OCI-LY7 (cell line): ENCODE results near the gene UGT1A1. TPM values are rescaled to one million over a fixed set of nuclear protein-coding genes. Genes with fewer than 3 reads are reported as not detected.
"Not testable (repeated sequence)": the region's sequence is repeated elsewhere in the genome, so short reads cannot be mapped to it uniquely, and the experiment has no call there.

Source experiments
- BruUV-seq: library from RNA; stranded (reverse); fragments of 400-500 nt; replicated peaks from 2 replicates; lab custom pipeline; 2021; lab: Mats Ljungman, UMichigan
- CTCF ChIA-PET: fragments of 300-600 bp; sonication (Branson Sonifier 250); formaldehyde crosslinking; loops from one replicate; lab custom pipeline; 2022; ENCODE audit warnings: antibody characterized with exemption; ENCODE audit not compliant: unreplicated experiment; lab: Charles Lee
- POLR2A ChIA-PET: fragments of 300-600 bp; sonication (Branson Sonifier 250); formaldehyde crosslinking; loops from one replicate; lab custom pipeline; 2022; ENCODE audit warnings: antibody characterized with exemption; lab: Charles Lee
- DNase-seq: peaks from one replicate; pipeline ENCODE4 v3.0.0-alpha.2; 2015; ENCODE audit warnings: low spot score
- H2AFZ ChIP-seq: fragments of 200-600 bp; sonication (generic), shearing (Covaris generic); 2 replicates; pipeline ENCODE4 v1.6.1; 2014; ENCODE audit warnings: mild to moderate bottlenecking, antibody characterized with exemption, low read length, moderate library complexity
- H3K27ac ChIP-seq: fragments of 200-600 bp; sonication (generic); 2 replicates; pipeline ENCODE4 v1.5.1; 2014; ENCODE audit warnings: mixed run types, low read depth, mild to moderate bottlenecking, moderate library complexity, low read length, inconsistent platforms; ENCODE audit not compliant: poor library complexity, severe bottlenecking
- H3K36me3 ChIP-seq: fragments of 200-600 bp; sonication (generic); 2 replicates; pipeline ENCODE4 v1.6.1; 2014; ENCODE audit warnings: mild to moderate bottlenecking, antibody characterized with exemption, low read length, moderate library complexity, mixed read lengths; ENCODE audit not compliant: insufficient read depth
- H3K4me1 ChIP-seq: fragments of 200-600 bp; sonication (generic); 2 replicates; pipeline ENCODE4 v1.5.1; 2014; ENCODE audit warnings: mild to moderate bottlenecking, low read length; ENCODE audit not compliant: insufficient read depth, poor library complexity, severe bottlenecking
- H3K4me2 ChIP-seq: fragments of 200-600 bp; sonication (generic); 2 replicates; pipeline ENCODE4 v1.6.1; 2014; ENCODE audit warnings: mild to moderate bottlenecking, low read length
- H3K4me3 ChIP-seq: fragments of 200-600 bp; sonication (generic); 2 replicates; pipeline ENCODE4 v1.5.1; 2014; ENCODE audit warnings: mild to moderate bottlenecking, low read depth, low read length; ENCODE audit not compliant: poor library complexity, severe bottlenecking
- H3K79me2 ChIP-seq: fragments of 200-600 bp; sonication (generic); 2 replicates; pipeline ENCODE4 v1.6.1; 2016; ENCODE audit warnings: low read depth, mild to moderate bottlenecking, low read length, moderate library complexity, mixed read lengths; ENCODE audit not compliant: insufficient read depth
- H3K9me2 ChIP-seq: fragments of 200-600 bp; sonication (generic); 2 replicates; pipeline ENCODE4 v1.6.1; 2016; ENCODE audit warnings: mild to moderate bottlenecking, low read length, mixed read lengths; ENCODE audit not compliant: insufficient read depth
- H3K9me3 ChIP-seq: fragments of 200-600 bp; sonication (generic); 2 replicates; pipeline ENCODE4 v1.6.1; 2014; ENCODE audit warnings: mild to moderate bottlenecking, mixed run types, low read length, mixed read lengths
- H4K20me1 ChIP-seq: fragments of 200-600 bp; sonication (generic); 2 replicates; pipeline ENCODE4 v1.6.1; 2014; ENCODE audit warnings: mild to moderate bottlenecking, antibody characterized with exemption, low read length, moderate library complexity, mixed read lengths; ENCODE audit not compliant: insufficient read depth
- CTCF ChIP-seq: fragments of 200-600 bp; sonication (generic); conservative IDR thresholded peaks from 2 replicates; pipeline ENCODE4 v1.5.1; 2014; ENCODE audit warnings: mild to moderate bottlenecking, antibody characterized with exemption, low read length, moderate library complexity, mixed read lengths
- EZH2phosphoT487 ChIP-seq: fragments of 200-600 bp; sonication (generic); IDR thresholded peaks from 2 replicates; pipeline ENCODE4 v1.6.1; 2018; ENCODE audit warnings: low read depth, borderline replicate concordance, mild to moderate bottlenecking, mixed run types, antibody characterized with exemption, low read length, moderate library complexity, mixed read lengths
- intact Hi-C: fragments of 100-400 bp; cut with micrococcal nuclease; formaldehyde crosslinking; loops from one replicate; pipeline ENCODE4 v1.10.0; 2022; ENCODE audit not compliant: unreplicated experiment
- total RNA-seq, 2 experiments: library from RNA; depleted of rRNA in 1 of 2; stranded (reverse); fragments of >200 nt in 1 of 2; shearing (Covaris generic) in 1 of 2; gene quantifications; 2 replicates each; pipeline ENCODE4 v1.2.3, GENCODE V29; 2014 to 2022

The UGT1A1 gene
- total RNA-seq, 2 experiments from 2014 or later = not detected

GRCh38 chr2:233743464-233744259, 16.4 kb upstream of the UGT1A1 start:
- no peak overlapping the region for H2AFZ ChIP-seq
- intact Hi-C loops = no loop called here
- no peaks in the 10 kb centered on the region for H4K20me1 ChIP-seq
- ChIA-PET POLR2A (no interaction called here), CTCF (no interaction called here)
- no peaks in the 10 kb centered on the region for H3K36me3 ChIP-seq
- no peak overlapping the region for H3K4me2 ChIP-seq
- H3K9me2 ChIP-seq = no peaks in the 10 kb centered on the region
- TF ChIP-seq EZH2phosphoT487 = no peak
- TF ChIP-seq CTCF = no peak
- no TSS peak for BruUV-seq
- no peak overlapping the region for H3K27ac ChIP-seq
- no peak overlapping the region for H3K4me3 ChIP-seq
- no peaks in the 10 kb centered on the region for H3K9me3 ChIP-seq
- H3K79me2 ChIP-seq = no peaks in the 10 kb centered on the region
- no peaks in the 10 kb centered on the region for H3K4me1 ChIP-seq
- no peak for DNase-seq

- intact Hi-C loops = no loop called here
- no peaks in the 10 kb centered on the region for H3K4me1 ChIP-seq
- H3K4me2 ChIP-seq = no peak overlapping the region
- no peak overlapping the region for H3K27ac ChIP-seq
- H3K9me2 ChIP-seq = no peaks in the 10 kb centered on the region
- POLR2A ChIA-PET = no interaction called here
- no TSS peak for BruUV-seq
- H3K79me2 ChIP-seq = no peaks in the 10 kb centered on the region
- TF ChIP-seq CTCF (no peak), EZH2phosphoT487 (no peak)
- H3K9me3 ChIP-seq = no peaks in the 10 kb centered on the region
- no peak overlapping the region for H3K4me3 ChIP-seq
- no peaks in the 10 kb centered on the region for H4K20me1 ChIP-seq
- no peaks in the 10 kb centered on the region for H3K36me3 ChIP-seq
- CTCF ChIA-PET = no interaction called here
- DNase-seq = no peak
- H2AFZ ChIP-seq = no peak overlapping the region
These were observed 14.9 kb upstream of the UGT1A1 start for GRCh38 chr2:233745073-233745755.

- CTCF ChIA-PET, BruUV-seq: not testable (repeated sequence)
These were observed 14.2 kb upstream of the UGT1A1 start for GRCh38 chr2:233745838-233746237.

More at GRCh38 chr2:233745838-233746237, 14.2 kb upstream of the UGT1A1 start:
- POLR2A ChIA-PET, H2AFZ ChIP-seq, H3K9me3 ChIP-seq, H3K4me2 ChIP-seq, H3K4me3 ChIP-seq, H3K27ac ChIP-seq, H3K4me1 ChIP-seq, H3K36me3 ChIP-seq, H4K20me1 ChIP-seq, H3K9me2 ChIP-seq, H3K79me2 ChIP-seq, intact Hi-C loops, DNase-seq: not testable (repeated sequence)
